Measurements from ENCODE around the gene RYR1.
"Not testable (repeated sequence)": the region's sequence is repeated elsewhere in the genome, so short reads cannot be mapped to it uniquely, and the experiment has no call there.

RYR1 gene

DNA sequence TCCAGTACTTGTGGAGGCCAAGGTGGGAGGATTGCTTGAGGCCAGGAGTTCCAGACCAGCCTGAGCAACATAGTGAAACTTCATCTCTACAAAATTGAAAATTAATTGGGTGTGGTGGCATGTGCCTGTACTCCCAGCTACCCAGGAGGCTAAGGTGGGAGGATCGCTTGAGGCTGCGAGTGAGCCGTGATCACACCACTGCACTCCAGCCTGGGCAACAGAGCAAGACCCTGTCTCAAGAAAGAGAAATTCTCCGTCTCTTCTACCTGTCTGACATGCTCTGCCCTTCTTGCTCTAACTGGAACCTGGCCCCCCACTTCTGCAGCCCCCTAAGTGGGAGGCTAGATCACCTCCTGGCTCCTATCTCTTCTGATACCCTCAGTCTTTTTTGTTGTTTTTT is 192.9 kb downstream of the RYR1 start:
- DNase-seq: no peak

DNA sequence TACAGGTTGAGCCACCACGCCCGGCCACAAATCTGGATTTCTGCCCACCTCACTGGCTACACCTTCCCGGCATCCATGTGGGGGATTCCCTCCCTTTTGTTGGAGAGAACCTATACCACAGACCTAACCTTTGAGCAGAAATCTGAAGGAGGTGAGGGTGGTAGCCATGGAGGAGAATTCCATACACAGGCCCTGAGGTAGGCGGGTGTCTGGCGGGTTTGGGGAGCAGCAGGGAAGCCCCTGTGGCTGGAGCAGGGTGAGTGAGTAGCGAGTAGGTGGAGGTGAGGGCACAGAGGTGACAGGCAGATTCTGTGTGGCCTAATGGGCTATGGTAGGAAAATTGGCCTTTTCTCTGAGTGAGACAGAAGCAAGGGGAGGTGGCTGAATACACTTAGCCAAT is 196.1 kb downstream of the RYR1 start:
- no peak for DNase-seq

DNA sequence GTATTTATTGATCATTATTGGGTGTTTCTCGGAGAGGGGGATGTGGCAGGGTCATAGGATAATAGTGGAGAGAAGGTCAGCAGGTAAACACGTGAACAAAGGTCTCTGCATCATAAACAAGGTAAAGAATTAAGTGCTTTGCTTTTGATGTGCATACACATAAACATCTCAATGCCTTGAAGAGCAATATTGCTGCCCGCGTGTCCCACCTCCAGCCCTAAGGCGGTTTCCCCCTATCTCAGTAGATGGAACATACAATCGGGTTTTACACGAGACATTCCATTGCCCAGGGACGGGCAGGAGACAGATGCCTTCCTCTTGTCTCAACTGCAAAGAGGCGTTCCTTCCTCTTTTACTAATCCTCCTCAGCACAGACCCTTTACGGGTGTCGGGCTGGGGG is 197.8 kb downstream of the RYR1 start:
- not testable (repeated sequence) for DNase-seq

DNA sequence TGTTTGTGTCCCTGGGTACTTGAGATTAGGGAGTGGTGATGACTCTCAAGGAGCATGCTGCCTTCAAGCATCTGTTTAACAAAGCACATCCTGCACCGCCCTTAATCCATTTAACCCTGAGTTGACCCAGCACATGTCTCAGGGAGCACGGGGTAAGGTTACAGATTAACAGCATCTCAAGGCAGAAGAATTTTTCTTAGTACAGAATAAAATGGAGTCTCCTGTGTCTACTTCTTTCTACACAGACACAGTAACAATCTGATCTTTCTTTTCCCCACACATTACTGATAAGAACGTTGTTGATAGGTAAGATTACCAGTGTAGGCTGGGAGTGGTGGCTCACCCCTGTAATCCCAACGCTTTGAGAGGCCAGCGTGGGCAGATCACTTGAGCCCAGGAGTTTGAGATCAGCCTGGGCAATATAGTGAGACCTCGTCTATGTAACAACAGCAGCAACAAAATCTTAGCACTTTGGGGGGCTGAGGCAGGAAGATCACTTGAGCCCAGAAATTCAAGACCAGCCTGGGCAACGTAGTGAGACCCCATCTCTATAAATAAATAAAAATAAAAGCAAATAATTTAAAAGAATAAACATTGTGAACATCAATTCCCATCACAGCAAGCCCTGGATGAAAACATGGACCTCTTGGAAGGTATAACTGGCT is 198.5 kb downstream of the RYR1 start:
- not testable (repeated sequence) for DNase-seq

DNA sequence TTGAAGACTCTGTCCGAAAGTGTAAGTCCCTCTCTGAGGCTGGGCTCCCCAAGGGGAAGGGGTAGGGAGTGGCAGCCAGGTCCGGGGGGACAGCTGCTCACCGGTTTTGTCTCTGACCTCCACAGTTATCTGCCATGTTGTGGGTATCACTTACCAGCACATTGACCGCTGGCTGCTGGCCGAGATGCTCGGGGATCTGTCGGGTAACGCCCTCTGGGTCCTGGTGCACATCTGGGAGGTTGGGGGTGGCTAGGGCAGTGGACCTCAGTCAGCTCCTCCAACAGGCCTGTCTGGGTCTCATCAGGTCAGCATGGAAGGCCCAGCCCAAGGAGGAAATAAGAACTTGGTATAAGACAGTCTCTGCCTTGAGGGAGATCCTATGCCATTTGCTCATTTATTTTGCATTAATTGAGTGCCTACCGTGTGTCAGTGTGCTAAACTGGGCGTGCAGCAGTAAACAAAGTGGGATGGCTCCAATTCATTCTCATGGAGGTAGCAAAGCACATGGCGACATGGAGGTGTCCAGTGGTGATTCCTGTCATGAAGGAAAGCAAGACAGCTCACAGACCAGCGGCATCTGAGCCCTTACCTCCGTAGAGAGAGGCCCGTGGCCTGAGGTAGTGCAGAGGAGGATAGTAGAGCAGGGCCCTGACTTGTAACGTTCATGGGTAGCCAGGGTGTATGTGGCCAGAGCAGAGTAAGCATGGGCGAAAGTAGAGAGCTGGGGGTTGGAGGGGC is 199.2 kb downstream of the RYR1 start:
- no peak for DNase-seq

DNA sequence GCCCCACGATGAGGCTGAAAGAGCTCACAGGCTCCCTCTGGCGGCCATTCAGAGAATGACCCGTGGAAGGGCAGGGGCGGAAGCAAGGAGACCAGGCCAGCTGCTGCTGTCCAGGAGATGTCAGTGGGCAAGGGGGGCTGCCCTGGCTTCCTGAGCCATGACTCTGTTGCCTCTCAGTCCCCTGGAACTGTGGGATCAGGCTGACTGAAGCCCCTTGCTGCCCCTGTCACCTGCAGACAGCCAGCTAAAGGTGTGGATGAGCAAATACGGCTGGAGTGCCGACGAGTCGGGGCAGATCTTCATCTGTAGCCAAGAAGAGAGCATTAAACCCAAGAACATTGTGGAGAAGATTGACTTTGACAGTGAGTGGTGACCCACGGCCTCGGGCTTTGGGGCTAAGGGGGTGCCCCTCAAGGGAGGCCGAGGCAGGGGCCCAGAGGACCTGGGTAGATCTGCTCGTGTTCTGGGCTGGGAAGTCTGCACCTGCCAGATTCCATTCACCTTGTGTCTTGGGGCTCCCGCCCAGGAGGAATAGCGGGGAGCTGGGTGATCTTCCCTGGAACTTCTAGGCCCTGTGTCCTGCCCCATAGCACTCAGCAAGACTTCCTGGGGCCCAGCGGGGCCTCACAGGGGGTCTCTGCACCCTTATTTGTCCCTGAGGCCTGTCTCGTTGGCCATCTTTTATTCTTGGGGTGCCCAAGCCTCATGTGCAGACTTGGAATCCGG is 201.4 kb downstream of the RYR1 start:
- peak; percentile 64 for DNase-seq

DNA sequence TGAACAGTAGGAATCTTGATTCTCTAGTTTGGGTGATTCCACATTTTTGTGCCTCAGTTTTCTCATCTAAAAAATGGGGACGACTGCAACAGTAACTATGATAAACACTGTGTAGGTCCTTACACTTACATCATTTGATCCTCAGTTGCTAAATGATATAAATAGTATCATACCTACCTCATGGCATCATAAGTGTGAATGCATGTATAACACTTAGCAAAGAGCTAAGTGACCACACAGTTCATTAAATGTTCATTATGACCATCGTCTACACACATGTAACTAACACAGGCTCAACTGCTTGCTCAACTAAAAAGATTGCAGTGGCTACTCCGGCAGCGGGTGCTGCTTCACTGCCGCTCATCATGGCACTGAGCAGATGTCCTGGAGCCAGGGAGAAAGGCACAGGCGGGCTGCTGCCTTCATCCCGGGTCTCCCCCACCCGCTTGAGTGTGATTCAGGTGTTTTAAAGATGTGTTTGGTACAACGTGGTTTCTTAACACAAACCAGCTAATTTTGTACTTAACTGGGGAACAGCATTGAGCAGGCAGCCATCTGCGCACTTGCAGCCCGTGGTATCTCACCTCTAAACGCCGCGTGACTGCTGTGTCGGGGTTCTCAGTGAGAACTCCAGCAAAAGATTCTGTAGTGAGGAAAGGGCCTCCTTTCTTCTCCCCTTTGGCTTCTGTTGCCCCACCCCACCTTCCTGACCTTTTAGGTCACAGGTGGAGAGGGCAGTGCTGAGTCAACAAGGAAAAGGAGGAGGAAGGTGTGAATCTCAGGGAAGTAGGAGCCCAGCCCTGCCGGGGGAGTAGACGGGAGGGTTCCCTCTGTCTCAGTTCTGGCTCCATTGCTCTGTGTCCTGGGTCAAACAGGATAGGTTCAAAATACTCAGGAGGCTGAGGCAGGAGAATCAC is 202.2 kb downstream of the RYR1 start:
- DNase-seq: no peak

Data from fibroblast of upper back skin (primary cell).